ENCODE measurements around the gene FLT1.

DNA sequence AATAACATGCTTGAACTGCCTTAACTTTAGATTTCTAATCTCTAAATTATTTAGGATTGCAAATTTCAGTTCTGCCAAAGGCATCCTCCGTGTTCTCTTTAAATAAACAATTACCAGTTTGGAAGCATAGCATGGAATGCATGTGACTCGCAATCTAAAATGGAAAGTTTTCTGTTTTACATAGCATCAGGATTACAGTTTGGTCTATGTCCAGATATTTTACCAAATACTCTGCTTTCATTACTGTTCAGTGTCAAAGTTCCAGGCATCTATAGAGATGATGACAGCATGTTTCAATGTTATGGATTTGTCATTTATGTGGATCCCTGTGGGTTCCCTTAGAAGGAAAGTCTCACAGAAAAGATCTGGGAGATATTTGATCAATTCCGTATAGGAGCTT is 16.8 kb downstream of the FLT1 start:
- no peak for TF ChIP-seq CTCF (IDR thresholded peaks at IDR 0.05; ENCODE audit: borderline replicate concordance, extremely low read depth, low read length, poor library complexity, severe bottlenecking)
- TF ChIP-seq EZH2 (IDR thresholded peaks at IDR 0.05; ENCODE audit: borderline replicate concordance, low read depth, low read length, severe bottlenecking), result no peak

Data from DND-41 (cell line).